Body of pancreas (tissue), 4 donors: ENCODE results near the gene PPA1. TPM values are rescaled to one million over a fixed set of nuclear protein-coding genes. Genes with fewer than 3 reads are reported as not detected.

Experiments used
- ATAC-seq: fragments of 150-250 bp; one replicate; pipeline ENCODE4 v1.9.1; 2016
- DNase-seq, 4 donors: peaks; one replicate each; pipeline ENCODE4 v3.0.0-alpha.2; 2019
- H3K27ac ChIP-seq, 4 donors: fragments of 200-600 bp; sonication (generic); 1 replicate in 3 of 4; 2 replicates in 1 of 4; pipeline versions ENCODE4 v1.5.1 to v1.6.1; 2016 to 2019; ENCODE audit warnings: mild to moderate bottlenecking in 1 of 4, mixed read lengths in 1 of 4, moderate library complexity in 1 of 4
- H3K27me3 ChIP-seq, 2 donors: fragments of 200-600 bp; sonication (generic); one replicate each; pipeline ENCODE4 v1.6.0; 2016; ENCODE audit warnings: mild to moderate bottlenecking in 1 of 2
- H3K36me3 ChIP-seq, 2 donors: fragments of 200-600 bp; sonication (generic); replicated peaks in 1 of 2; 2 replicates each; pipeline ENCODE4 v1.5.1; 2016; ENCODE audit warnings: low read depth in 2 of 2; ENCODE audit not compliant: insufficient read depth in 1 of 2
- H3K4me1 ChIP-seq: fragments of 200-600 bp; sonication (generic); one replicate; pipeline ENCODE4 v1.6.0; 2016
- H3K4me3 ChIP-seq, 2 donors: fragments of 200-600 bp; sonication (generic); 1 replicate in 1 of 2; 2 replicates in 1 of 2; pipeline ENCODE4 v1.5.1; 2016 to 2019
- H3K9me3 ChIP-seq, 3 donors: fragments of 200-600 bp; sonication (generic); 1 replicate in 2 of 3; 2 replicates in 1 of 3; pipeline ENCODE4 v1.5.1; 2016
- CTCF ChIP-seq, 7 experiments: fragments of 450-650 bp in 4 of 7; fragments of 200-600 bp in 3 of 7; sonication (generic) in 3 of 7; IDR thresholded peaks; one replicate each; pipeline ENCODE4 v1.5.1; 2016 to 2019; ENCODE audit warnings: antibody characterized with exemption in 7 of 7
- POLR2A ChIP-seq, 3 donors: fragments of 450-650 bp; IDR thresholded peaks; one replicate each; pipeline ENCODE4 v1.6.1; 2016; ENCODE audit warnings: antibody characterized with exemption in 3 of 3, mild to moderate bottlenecking in 2 of 3
- WGBS, 2 donors: methylation state at CpG; one replicate each; pipeline ENCODE4 v1.1.5; 2017; 5-methylcytosine and 5-hydroxymethylcytosine counted together
- intact Hi-C: fragments of 100-400 bp; cut with DNase I; formaldehyde crosslinking; loops from one replicate; pipeline ENCODE4 v1.15.1; 2023
- total RNA-seq, 2 donors: library from RNA; depleted of rRNA; stranded (reverse); fragments of >200 nt; gene quantifications; one replicate each; pipeline ENCODE4 v1.1.0, GENCODE V29; 2016

PPA1 gene
- total RNA-seq, 2 donors from 2014 or later = 101 to 108 TPM

GRCh38 chr10:70268376-70268775 lies 35.1 kb upstream of the PPA1 start:
- no peak overlapping the region for H3K27ac ChIP-seq
- H3K36me3 ChIP-seq = no peaks in the 10 kb centered on the region
- ATAC-seq = no peak
- DNase-seq = no peak
- H3K9me3 ChIP-seq = no peaks in the 10 kb centered on the region
- H3K4me3 ChIP-seq = no peak overlapping the region
- H3K27me3 ChIP-seq = no peaks in the 10 kb centered on the region
- intact Hi-C loops = no loop called here
- no peak for TF ChIP-seq CTCF (IDR thresholded peaks at IDR 0.05)
- TF ChIP-seq POLR2A (IDR thresholded peaks at IDR 0.05) = no peak
- H3K4me1 ChIP-seq = no peaks in the 10 kb centered on the region
- WGBS, 2 donors = 72 to 73% methylated on average over 4 of the region's 4 CpGs

GRCh38 chr10:70267161-70267933 lies 34.1 kb upstream of the PPA1 start:
- H3K4me3 ChIP-seq = no peak overlapping the region
- H3K27me3 ChIP-seq = no peaks in the 10 kb centered on the region
- intact Hi-C loops = no loop called here
- WGBS, 2 donors = 57 to 67% methylated on average over 8 to 9 of the region's 9 CpGs
- no peaks in the 10 kb centered on the region for H3K36me3 ChIP-seq
- no peaks in the 10 kb centered on the region for H3K9me3 ChIP-seq
- TF ChIP-seq POLR2A (IDR thresholded peaks at IDR 0.05) = no peak
- peak in 2 of 7 experiments; percentile 6 to 28 for TF ChIP-seq CTCF (IDR thresholded peaks at IDR 0.05)
- no peaks in the 10 kb centered on the region for H3K4me1 ChIP-seq
- DNase-seq (peak in 2 of 4 donors; percentile 32 to 42), ATAC-seq (peak; percentile 24)
- no peak overlapping the region for H3K27ac ChIP-seq

- TF ChIP-seq CTCF (IDR thresholded peaks at IDR 0.05) (no peak), POLR2A (IDR thresholded peaks at IDR 0.05) (no peak)
- H3K36me3 ChIP-seq = no peaks in the 10 kb centered on the region
- intact Hi-C loops = no loop called here
- H3K4me3 ChIP-seq = no peak overlapping the region
- no peaks in the 10 kb centered on the region for H3K27me3 ChIP-seq
- no peak for ATAC-seq
- no peak overlapping the region for H3K27ac ChIP-seq
- no peaks in the 10 kb centered on the region for H3K9me3 ChIP-seq
- DNase-seq = no peak
- no peaks in the 10 kb centered on the region for H3K4me1 ChIP-seq
- 52 to 57% methylated on average over 1 of the region's 1 CpG for WGBS, 2 donors
Measured at GRCh38 chr10:70266701-70267100, 33.5 kb upstream of the PPA1 start.

GRCh38 chr10:70266056-70266455 lies 32.8 kb upstream of the PPA1 start:
- no peaks in the 10 kb centered on the region for H3K36me3 ChIP-seq
- no peak overlapping the region for H3K27ac ChIP-seq
- ATAC-seq (no peak), DNase-seq (no peak)
- WGBS, 2 donors = 86 to 100% methylated on average over 1 to 7 of the region's 7 CpGs
- H3K27me3 ChIP-seq = no peaks in the 10 kb centered on the region
- H3K4me3 ChIP-seq = no peak overlapping the region
- no peak for TF ChIP-seq CTCF (IDR thresholded peaks at IDR 0.05)
- TF ChIP-seq POLR2A (IDR thresholded peaks at IDR 0.05) = no peak
- no peaks in the 10 kb centered on the region for H3K9me3 ChIP-seq
- intact Hi-C loops = no loop called here
- H3K4me1 ChIP-seq = no peaks in the 10 kb centered on the region
